ENCODE results near the gene RPN2.

The RPN2 gene

DNA sequence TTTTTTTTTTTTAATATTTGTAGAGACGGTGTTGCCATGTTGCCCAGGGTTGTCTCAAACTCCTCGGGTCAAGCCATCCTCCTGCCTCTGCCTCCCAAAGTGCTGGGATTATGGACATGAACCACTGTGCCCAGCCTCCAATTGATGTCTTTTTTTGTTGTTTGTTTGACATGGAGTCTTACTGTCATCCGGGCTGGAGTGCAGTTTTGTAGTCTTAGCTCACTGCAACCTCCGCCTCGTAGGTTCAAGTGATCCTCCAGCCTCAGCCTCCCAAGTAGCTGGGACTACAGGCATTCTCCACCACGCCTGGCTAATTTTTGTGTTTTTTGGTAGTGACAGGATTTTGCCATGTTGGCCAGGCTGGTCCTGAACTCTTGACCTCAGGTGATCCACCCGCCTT lies 9.7 kb downstream of the RPN2 start:
- H3K9ac ChIP-seq (ENCODE audit: low read length), result no peak overlapping the region
- peaks cover 32% of the 10 kb centered on the region for H3K4me1 ChIP-seq (ENCODE audit: insufficient read depth, low read length)
- no peaks in the 10 kb centered on the region for H3K9me3 ChIP-seq (ENCODE audit: low read length)
- H3K27ac ChIP-seq (ENCODE audit: low read depth, low read length), result no peak overlapping the region
- no peaks in the 10 kb centered on the region for H3K27me3 ChIP-seq (ENCODE audit: control insufficient read depth in 1 of 2, insufficient read depth in 2 of 2, low read length in 2 of 2)
- H3K4me3 ChIP-seq (ENCODE audit: low read depth in 1 of 2, low read length in 2 of 2), result no peak overlapping the region
- H3K36me3 ChIP-seq (ENCODE audit: insufficient read depth, low read length), result peaks cover 15% of the 10 kb centered on the region

DNA sequence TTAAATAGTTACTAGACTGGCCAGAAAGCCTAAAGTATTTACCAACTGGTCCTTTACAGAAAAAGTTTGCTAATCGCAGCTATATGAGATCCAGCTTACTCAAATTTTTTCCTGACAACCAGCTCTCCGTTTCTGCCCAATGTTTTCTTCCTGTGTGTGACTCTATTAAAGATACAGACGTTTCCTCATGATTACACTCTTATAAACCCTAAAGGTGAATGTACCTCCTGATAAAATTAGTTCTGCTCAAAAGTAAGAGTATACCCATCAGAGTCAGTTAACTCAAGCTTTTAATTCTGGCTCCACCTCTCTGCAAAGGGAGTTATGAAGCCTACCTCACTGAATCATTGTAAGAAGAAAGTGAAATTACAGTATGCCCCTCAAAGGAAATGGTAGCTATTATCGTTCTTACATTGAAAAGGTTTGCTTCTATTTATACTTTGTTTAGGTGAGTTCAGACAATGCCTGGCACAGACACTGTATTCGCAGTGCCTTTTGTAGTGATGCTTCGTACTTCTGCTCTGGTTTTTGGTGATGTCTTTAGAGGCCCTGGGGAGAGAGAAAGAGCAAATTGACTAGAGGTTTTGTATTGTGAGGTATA lies 10.4 kb downstream of the RPN2 start:
- Histone ChIP-seq H3K27ac (ENCODE audit: low read depth, low read length) (no peak overlapping the region), H3K4me1 (ENCODE audit: insufficient read depth, low read length) (peaks cover 34% of the 10 kb centered on the region), H3K9ac (ENCODE audit: low read length) (no peak overlapping the region), H3K4me3 (ENCODE audit: low read depth in 1 of 2, low read length in 2 of 2) (no peak overlapping the region), H3K9me3 (ENCODE audit: low read length) (no peaks in the 10 kb centered on the region), H3K36me3 (ENCODE audit: insufficient read depth, low read length) (peaks cover 15% of the 10 kb centered on the region), H3K27me3 (ENCODE audit: control insufficient read depth in 1 of 2, insufficient read depth in 2 of 2, low read length in 2 of 2) (no peaks in the 10 kb centered on the region)

DNA sequence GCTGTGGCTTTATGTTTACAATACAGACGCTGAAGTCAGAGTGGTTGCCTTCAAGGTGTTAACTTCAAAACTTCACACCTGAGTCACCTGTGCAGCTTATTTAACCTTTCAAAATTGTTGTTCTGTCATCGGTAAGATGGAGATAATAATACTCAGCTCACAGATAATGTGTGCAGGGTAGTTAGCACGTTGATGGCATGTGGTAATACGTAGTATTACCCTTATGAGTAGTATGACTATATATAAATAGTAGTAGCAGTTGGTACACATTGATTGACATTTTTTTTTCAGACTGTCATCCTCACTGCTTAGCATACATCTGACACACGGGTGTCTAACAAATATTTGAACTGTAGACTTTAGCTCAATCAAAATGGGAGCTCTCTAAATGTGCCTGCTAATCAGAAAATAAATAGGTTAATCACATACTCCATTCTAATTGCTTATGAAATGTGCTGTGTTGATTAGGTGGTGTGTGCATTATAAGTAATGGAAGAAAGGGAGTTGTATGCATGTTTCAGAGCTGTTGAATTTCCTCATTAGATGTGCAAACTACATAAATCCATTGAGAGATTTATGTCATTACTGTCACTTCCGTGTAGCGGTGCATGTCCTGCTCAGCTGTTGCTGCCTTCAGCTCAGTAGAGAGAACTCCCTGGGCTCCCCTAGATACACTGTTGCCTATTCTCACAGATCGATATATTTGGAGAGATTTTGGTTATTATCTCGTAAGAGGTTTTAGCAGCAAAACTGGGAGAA lies 11.4 kb downstream of the RPN2 start:
- H3K4me1 ChIP-seq (ENCODE audit: insufficient read depth, low read length), result peaks cover 44% of the 10 kb centered on the region
- H3K9ac ChIP-seq (ENCODE audit: low read length), result no peak overlapping the region
- peaks cover 14% of the 10 kb centered on the region for H3K36me3 ChIP-seq (ENCODE audit: insufficient read depth, low read length)
- H3K27ac ChIP-seq (ENCODE audit: low read depth, low read length), result no peak overlapping the region
- H3K4me3 ChIP-seq (ENCODE audit: low read depth in 1 of 2, low read length in 2 of 2), result no peak overlapping the region
- no peaks in the 10 kb centered on the region for H3K9me3 ChIP-seq (ENCODE audit: low read length)
- H3K27me3 ChIP-seq (ENCODE audit: control insufficient read depth in 1 of 2, insufficient read depth in 2 of 2, low read length in 2 of 2), result no peaks in the 10 kb centered on the region

DNA sequence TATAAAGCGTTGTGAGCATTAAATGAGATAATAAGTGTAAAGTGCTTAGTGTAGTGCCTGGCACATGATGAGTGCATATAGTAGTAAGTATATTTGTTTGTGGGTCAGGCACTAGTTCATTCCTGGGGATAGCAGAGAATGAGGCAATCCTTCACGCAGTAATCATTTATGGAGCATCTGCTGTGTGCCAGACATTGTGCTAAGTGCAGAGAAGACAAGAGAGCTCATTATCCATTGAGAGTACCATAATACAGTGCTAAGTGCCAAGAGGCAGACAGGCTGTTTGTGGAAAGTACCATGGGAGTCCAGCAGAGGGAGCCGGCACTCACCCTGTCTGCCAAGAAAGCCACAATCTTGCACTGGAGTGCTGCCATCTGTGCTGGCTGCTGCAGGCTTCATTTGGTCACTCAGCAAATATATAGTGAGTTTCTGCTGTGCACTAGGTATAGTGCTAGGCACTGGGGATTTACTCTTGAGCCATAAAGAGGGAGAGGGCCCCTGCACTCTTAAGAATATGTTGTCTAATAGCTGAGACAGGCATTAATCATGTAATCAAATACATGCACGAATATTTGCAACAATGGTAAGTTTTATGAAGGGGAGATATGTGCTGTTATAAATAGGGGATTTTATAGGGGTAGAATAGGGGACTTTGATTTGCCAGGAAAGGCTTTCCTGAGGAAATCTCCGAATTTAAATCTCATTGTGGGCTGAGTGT lies 13.2 kb downstream of the RPN2 start:
- Histone ChIP-seq H3K9ac (ENCODE audit: low read length) (no peak overlapping the region), H3K9me3 (ENCODE audit: low read length) (no peaks in the 10 kb centered on the region), H3K36me3 (ENCODE audit: insufficient read depth, low read length) (no peaks in the 10 kb centered on the region), H3K4me1 (ENCODE audit: insufficient read depth, low read length) (peaks cover 47% of the 10 kb centered on the region), H3K27ac (ENCODE audit: low read depth, low read length) (no peak overlapping the region), H3K4me3 (ENCODE audit: low read depth in 1 of 2, low read length in 2 of 2) (no peak overlapping the region), H3K27me3 (ENCODE audit: control insufficient read depth in 1 of 2, insufficient read depth in 2 of 2, low read length in 2 of 2) (no peaks in the 10 kb centered on the region)

DNA sequence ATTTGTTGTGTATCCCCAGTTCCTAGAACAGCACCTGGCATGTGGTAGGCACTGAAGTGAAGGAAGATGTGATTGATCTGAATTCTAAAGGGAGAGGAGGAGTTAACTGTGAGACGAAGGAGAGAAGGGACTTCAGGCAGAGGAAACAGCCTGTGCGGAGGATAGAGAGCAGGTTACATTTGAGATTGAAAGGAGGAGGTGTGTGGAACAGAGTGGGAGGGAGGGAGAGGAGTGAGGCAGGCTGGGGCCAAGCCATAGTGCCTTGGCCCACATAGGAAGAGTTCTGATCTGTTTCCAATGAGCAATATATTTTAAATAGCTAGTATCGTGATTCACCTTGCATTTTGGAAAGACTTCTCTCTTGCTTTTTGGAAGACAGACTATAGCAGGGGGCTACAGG lies 14.1 kb downstream of the RPN2 start:
- Histone ChIP-seq H3K27ac (ENCODE audit: low read depth, low read length) (no peak overlapping the region), H3K4me3 (ENCODE audit: low read depth in 1 of 2, low read length in 2 of 2) (no peak overlapping the region), H3K9ac (ENCODE audit: low read length) (no peak overlapping the region), H3K27me3 (ENCODE audit: control insufficient read depth in 1 of 2, insufficient read depth in 2 of 2, low read length in 2 of 2) (no peaks in the 10 kb centered on the region), H3K4me1 (ENCODE audit: insufficient read depth, low read length) (peaks cover 47% of the 10 kb centered on the region), H3K36me3 (ENCODE audit: insufficient read depth, low read length) (no peaks in the 10 kb centered on the region), H3K9me3 (ENCODE audit: low read length) (no peaks in the 10 kb centered on the region)

DNA sequence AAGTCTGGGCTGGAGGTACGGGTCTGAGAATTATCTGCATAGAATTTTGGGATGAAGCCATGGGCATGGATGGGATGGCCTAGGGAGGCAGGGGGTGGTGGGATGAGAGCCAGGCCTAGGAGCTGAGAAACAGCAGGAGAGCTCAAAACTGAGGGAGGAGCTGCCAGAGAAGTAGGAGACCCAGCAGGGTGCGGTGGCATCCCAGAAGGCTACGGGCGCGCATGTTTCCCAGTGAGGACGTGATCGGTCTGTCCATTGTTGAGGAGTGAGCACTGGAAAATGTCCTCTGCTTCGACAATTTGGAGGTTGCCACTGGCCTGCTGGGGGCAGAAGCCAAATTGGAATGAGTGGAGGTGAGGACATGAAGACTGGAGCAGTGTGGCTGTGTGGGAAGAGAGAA lies 14.7 kb downstream of the RPN2 start:
- no peak overlapping the region for H3K4me3 ChIP-seq (ENCODE audit: low read depth in 1 of 2, low read length in 2 of 2)
- no peak overlapping the region for H3K27ac ChIP-seq (ENCODE audit: low read depth, low read length)
- peaks cover 2% of the 10 kb centered on the region for H3K36me3 ChIP-seq (ENCODE audit: insufficient read depth, low read length)
- no peaks in the 10 kb centered on the region for H3K27me3 ChIP-seq (ENCODE audit: control insufficient read depth in 1 of 2, insufficient read depth in 2 of 2, low read length in 2 of 2)
- no peak overlapping the region for H3K9ac ChIP-seq (ENCODE audit: low read length)
- no peaks in the 10 kb centered on the region for H3K9me3 ChIP-seq (ENCODE audit: low read length)
- H3K4me1 ChIP-seq (ENCODE audit: insufficient read depth, low read length), result peaks cover 47% of the 10 kb centered on the region

DNA sequence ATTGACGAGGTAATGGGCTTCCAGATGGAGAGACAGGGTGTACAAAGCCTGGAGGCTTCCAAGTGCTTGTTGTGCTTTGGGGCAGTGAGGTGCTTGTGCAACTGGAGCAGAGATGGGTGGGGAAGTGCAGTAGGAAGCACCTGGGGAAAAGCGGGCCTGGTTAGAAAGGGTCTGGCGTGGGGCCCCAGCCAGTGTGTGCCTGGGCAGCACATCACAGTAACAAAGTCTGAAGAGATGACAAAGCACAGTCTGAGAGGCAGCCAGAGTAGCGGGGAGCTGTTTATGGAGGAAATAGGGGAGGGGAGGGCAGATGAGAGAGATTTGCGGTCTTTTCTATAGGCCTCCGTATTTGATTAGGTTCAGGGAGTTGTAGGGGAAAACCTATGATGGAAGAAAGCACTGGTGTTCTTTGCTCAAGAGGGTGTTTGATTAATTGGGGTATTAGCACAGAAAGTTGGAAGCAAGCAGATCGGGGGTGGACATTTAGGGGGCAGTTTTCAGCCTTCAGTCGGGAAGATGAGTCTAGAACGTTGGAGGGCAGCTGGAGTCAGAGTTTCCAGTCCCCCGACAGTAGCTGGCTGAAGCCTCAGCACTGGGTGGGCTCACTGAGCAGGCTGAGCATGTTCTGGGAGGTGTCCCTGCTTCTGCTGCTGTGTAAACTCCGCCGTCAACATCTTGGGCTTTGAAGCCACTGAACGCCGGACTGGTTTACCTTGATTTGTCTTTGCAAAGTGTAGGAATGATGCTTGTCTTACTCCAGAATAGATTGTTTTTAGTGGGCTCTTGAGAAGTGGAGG lies 15.7 kb downstream of the RPN2 start:
- Histone ChIP-seq H3K27me3 (ENCODE audit: control insufficient read depth in 1 of 2, insufficient read depth in 2 of 2, low read length in 2 of 2) (no peaks in the 10 kb centered on the region), H3K9me3 (ENCODE audit: low read length) (no peaks in the 10 kb centered on the region), H3K4me1 (ENCODE audit: insufficient read depth, low read length) (peaks cover 40% of the 10 kb centered on the region), H3K9ac (ENCODE audit: low read length) (no peak overlapping the region), H3K4me3 (ENCODE audit: low read depth in 1 of 2, low read length in 2 of 2) (no peak overlapping the region), H3K27ac (ENCODE audit: low read depth, low read length) (no peak overlapping the region), H3K36me3 (ENCODE audit: insufficient read depth, low read length) (peaks cover 12% of the 10 kb centered on the region)

DNA sequence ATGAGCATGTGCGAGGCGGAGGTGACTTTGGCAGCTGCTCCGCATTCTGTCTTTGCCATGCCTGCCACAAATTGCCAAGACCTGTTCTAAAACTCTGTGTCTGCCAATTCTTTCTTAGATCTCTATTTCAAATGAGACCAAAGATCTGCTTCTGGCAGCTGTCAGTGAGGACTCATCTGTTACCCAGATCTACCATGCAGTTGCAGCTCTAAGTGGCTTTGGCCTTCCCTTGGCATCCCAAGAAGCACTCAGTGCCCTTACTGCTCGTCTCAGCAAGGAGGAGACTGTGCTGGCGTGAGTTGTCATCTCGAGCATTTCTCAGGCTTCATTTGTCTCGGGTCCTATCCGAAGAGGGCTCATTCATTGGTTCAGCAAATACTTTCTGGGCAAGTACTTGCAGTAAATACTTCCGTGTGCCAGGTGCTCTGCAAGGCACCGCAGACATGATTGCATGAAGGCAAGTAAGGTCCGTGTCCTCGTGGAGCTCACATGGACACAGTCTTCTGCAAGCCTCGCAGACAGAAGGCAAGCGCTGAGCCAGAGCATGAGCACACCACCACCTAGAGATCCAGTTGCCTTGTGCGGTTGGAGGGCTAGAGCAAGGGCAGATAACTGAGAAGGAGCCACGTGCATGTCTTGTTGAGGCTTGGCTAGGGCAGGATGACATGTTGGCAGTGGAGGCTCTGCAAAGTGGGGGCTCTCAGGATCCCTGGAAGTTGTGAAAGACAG lies 20.0 kb downstream of the RPN2 start:
- Histone ChIP-seq H3K4me1 (ENCODE audit: insufficient read depth, low read length) (peaks cover 15% of the 10 kb centered on the region), H3K4me3 (ENCODE audit: low read depth in 1 of 2, low read length in 2 of 2) (no peak overlapping the region), H3K36me3 (ENCODE audit: insufficient read depth, low read length) (peaks cover 30% of the 10 kb centered on the region)

DNA sequence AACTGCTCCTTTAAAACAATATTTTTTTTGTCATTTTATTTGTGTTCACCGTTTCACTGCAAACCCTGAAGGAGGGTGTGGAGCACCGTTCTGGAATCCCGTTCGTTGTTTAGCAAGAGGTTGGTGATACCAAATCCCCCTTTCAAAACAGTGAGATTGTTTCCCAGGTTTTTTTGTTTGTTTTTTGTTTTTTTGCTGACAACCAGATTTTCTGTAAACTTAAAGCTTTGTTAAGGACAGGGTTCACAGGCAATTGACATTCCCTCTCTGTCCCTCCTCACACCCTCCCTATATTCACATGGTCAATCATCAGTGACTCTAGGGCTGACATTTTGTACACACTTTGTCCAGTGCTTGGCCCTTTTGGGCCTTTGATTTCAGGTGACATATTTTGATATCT lies 21.2 kb downstream of the RPN2 start:
- Histone ChIP-seq H3K9me3 (ENCODE audit: low read length) (no peaks in the 10 kb centered on the region), H3K9ac (ENCODE audit: low read length) (no peak overlapping the region), H3K4me1 (ENCODE audit: insufficient read depth, low read length) (peaks cover 5% of the 10 kb centered on the region), H3K27ac (ENCODE audit: low read depth, low read length) (no peak overlapping the region), H3K27me3 (ENCODE audit: control insufficient read depth in 1 of 2, insufficient read depth in 2 of 2, low read length in 2 of 2) (no peaks in the 10 kb centered on the region), H3K36me3 (ENCODE audit: insufficient read depth, low read length) (peaks cover 43% of the 10 kb centered on the region), H3K4me3 (ENCODE audit: low read depth in 1 of 2, low read length in 2 of 2) (no peak overlapping the region)

More for the DNA sequence above, 20.0 kb downstream of the RPN2 start:
- H3K27ac ChIP-seq (ENCODE audit: low read depth, low read length), result no peak overlapping the region
- H3K9me3 ChIP-seq (ENCODE audit: low read length), result no peaks in the 10 kb centered on the region
- no peak overlapping the region for H3K9ac ChIP-seq (ENCODE audit: low read length)
- no peaks in the 10 kb centered on the region for H3K27me3 ChIP-seq (ENCODE audit: control insufficient read depth in 1 of 2, insufficient read depth in 2 of 2, low read length in 2 of 2)

DNA sequence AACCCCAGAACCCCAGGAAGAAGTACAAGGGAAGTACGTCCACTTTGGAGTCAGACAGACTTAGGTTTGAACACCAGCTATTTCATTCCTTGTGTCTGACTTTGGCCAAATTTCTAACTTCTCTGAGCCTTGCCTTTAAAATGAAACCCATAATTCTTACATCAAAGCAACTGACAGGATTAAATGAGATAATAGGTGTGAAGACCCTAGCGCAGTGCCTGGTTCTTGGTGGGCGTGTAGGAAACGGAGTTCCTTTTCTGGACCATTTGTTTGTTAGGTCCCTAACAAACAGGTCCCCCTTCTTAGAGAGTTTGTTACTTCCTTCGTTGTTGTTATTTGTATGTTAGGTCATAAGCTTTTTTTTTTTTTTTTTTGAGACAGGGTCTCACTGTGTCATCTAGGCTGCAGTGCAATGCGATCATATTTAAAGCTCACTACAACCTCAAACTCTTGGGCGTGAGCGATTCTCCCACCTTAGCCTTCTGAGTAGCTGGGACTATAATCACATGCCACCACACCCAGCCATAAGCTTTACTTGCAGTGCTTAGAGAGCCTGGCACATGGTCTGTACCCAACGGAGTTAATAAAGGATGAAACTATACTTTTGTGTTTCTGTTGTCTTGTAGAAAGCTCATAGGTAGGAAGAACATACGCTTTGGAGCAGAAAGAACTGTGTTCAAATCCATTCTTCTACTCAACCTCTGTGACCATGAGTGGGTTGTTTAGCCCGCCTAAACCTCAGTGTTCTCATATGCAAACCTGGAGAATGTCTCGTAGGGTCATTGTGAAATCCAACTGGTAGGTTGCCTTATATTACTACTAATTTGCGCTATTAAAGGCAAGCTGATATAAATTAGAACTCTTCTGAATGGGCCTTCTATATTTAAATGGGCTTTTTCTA lies 22.0 kb downstream of the RPN2 start:
- Histone ChIP-seq H3K4me3 (ENCODE audit: low read depth in 1 of 2, low read length in 2 of 2) (no peak overlapping the region), H3K4me1 (ENCODE audit: insufficient read depth, low read length) (no peaks in the 10 kb centered on the region), H3K9me3 (ENCODE audit: low read length) (no peaks in the 10 kb centered on the region), H3K27me3 (ENCODE audit: control insufficient read depth in 1 of 2, insufficient read depth in 2 of 2, low read length in 2 of 2) (no peaks in the 10 kb centered on the region), H3K9ac (ENCODE audit: low read length) (no peak overlapping the region), H3K27ac (ENCODE audit: low read depth, low read length) (no peak overlapping the region), H3K36me3 (ENCODE audit: insufficient read depth, low read length) (peaks cover 45% of the 10 kb centered on the region)
